Cardiac fibroblast (primary cell): Measurements from ENCODE around the gene COL5A1.

Experiments used
- DNase-seq, 2 donors: peaks; one replicate each; pipeline versions ENCODE4 v3.0.0 to v3.0.0-alpha.2; 2010; ENCODE audit warnings: low read depth in 2 of 2
- H3K4me3 ChIP-seq, 2 donors: replicated peaks in 1 of 2; 1 replicate in 1 of 2; 2 replicates in 1 of 2; pipeline ENCODE4 v1.5.1; 2011; ENCODE audit warnings: low read depth in 2 of 2, low read length in 2 of 2, mild to moderate bottlenecking in 2 of 2, moderate library complexity in 1 of 2
- TF ChIP-seq, protein P1 (sequence below): IDR thresholded peaks from one replicate; pipeline ENCODE4 v1.5.1; 2011; ENCODE audit warnings: low read depth, mild to moderate bottlenecking, low read length, inconsistent platforms

The COL5A1 gene

GRCh38 chr9:134787601-134788531 lies 146.3 kb downstream of the COL5A1 start:
- TF ChIP-seq, protein P1, sequence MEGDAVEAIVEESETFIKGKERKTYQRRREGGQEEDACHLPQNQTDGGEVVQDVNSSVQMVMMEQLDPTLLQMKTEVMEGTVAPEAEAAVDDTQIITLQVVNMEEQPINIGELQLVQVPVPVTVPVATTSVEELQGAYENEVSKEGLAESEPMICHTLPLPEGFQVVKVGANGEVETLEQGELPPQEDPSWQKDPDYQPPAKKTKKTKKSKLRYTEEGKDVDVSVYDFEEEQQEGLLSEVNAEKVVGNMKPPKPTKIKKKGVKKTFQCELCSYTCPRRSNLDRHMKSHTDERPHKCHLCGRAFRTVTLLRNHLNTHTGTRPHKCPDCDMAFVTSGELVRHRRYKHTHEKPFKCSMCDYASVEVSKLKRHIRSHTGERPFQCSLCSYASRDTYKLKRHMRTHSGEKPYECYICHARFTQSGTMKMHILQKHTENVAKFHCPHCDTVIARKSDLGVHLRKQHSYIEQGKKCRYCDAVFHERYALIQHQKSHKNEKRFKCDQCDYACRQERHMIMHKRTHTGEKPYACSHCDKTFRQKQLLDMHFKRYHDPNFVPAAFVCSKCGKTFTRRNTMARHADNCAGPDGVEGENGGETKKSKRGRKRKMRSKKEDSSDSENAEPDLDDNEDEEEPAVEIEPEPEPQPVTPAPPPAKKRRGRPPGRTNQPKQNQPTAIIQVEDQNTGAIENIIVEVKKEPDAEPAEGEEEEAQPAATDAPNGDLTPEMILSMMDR: no peak
- H3K4me3 ChIP-seq: no peak overlapping the region
- no peak for DNase-seq

DNA sequence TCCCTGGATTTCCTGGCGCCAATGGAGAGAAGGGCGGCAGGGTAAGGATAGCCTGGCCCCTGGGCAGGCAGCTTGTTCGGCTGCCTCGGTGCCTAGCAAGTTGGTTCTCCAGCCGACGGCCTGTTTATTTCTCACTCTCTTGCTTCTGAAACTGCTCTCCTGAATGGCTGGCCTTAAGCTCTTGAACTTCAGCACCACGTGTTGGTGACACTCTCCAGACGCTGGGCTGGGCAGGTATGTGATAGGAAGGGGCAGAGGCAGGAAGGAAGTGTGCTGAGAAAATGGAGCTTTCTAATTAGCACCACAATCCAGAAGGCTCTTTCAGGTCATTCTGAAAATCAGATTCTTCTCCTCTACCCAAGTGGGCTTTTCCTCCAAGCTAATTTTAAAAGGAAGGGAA lies 147.6 kb downstream of the COL5A1 start:
- TF ChIP-seq, protein P1: no peak
- peak in 1 of 2 donors; percentile 35 for DNase-seq
- H3K4me3 ChIP-seq: no peak overlapping the region

GRCh38 chr9:134791009-134791408 lies 149.4 kb downstream of the COL5A1 start:
- no peak overlapping the region for H3K4me3 ChIP-seq
- TF ChIP-seq, protein P1: no peak
- no peak for DNase-seq

GRCh38 chr9:134792627-134793026 lies 151.0 kb downstream of the COL5A1 start:
- DNase-seq: no peak
- no peak overlapping the region for H3K4me3 ChIP-seq
- TF ChIP-seq, protein P1: no peak

GRCh38 chr9:134793288-134794188 lies 151.9 kb downstream of the COL5A1 start:
- no peak for DNase-seq
- TF ChIP-seq, protein P1: no peak
- no peak overlapping the region for H3K4me3 ChIP-seq

DNA sequence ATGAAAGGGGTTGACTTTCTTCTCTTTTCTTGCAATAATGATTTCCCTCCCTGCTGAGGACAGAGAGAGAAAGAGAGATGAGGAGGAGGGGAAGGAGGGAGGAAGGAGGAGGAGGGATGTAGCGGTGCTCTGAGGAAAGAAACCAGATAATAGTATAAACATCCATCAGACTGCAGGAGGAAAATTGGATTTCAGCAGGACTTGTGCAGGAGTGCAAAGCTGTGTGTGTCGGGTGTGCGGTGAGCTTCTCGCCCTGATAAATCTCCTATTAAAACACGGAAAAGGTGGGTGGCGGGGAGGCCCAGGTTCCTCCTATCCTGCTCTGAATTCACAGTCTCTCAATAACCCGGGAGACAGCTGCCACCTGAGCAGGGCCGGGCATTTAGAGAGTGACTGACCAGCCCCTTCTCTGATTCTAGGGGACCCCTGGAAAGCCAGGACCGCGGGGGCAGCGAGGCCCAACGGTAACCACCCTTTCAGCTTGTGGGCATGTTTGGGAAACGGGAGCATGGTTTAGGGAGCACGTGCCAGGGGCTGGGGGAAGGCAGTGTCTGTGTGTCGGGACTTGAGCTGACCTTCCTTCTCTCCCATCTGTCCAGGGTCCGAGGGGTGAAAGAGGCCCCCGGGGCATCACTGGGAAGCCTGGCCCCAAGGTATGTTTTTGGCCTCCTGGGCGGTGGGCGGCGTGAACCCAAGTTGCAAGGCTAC lies 153.2 kb downstream of the COL5A1 start:
- DNase-seq: no peak
- TF ChIP-seq, protein P1: no peak

More for the DNA sequence above, 153.2 kb downstream of the COL5A1 start:
- no peak overlapping the region for H3K4me3 ChIP-seq
